AG08395 (cell line): ENCODE results near the gene ETS2.

Experiments used
- DNase-seq: peaks from one replicate; pipeline ENCODE4 v3.0.0; 2012; ENCODE audit warnings: mixed read lengths, low spot score

Gene ETS2

GRCh38 chr21:38802050-38803026 is 3.4 kb upstream of the ETS2 start:
- no peak for DNase-seq

- no peak for DNase-seq
These were observed 2.6 kb upstream of the ETS2 start for GRCh38 chr21:38803075-38803660.

GRCh38 chr21:38804030-38804788 is 1.5 kb upstream of the ETS2 start:
- DNase-seq: no peak

GRCh38 chr21:38804789-38805327 is 871 bp upstream of the ETS2 start:
- peak; percentile 68 for DNase-seq

- DNase-seq: no peak
These were observed 618 bp downstream of the ETS2 start for GRCh38 chr21:38806153-38806941.

- peak; percentile 26 for DNase-seq
These were observed 1.2 kb downstream of the ETS2 start for GRCh38 chr21:38806942-38807284.

GRCh38 chr21:38807441-38807871 is 1.7 kb downstream of the ETS2 start:
- DNase-seq: no peak

GRCh38 chr21:38807986-38808385 is 2.3 kb downstream of the ETS2 start:
- no peak for DNase-seq

- DNase-seq: no peak
These were observed 3.6 kb downstream of the ETS2 start for GRCh38 chr21:38809198-38809878.

- no peak for DNase-seq
These were observed 4.5 kb downstream of the ETS2 start for GRCh38 chr21:38810034-38810825.

- DNase-seq: no peak
These were observed 5.1 kb downstream of the ETS2 start for GRCh38 chr21:38810826-38811164.

- DNase-seq: peak; percentile 64
These were observed 5.5 kb downstream of the ETS2 start for GRCh38 chr21:38811257-38811656.

GRCh38 chr21:38813143-38813542 is 7.4 kb downstream of the ETS2 start:
- DNase-seq: no peak

- DNase-seq: no peak
These were observed 7.8 kb downstream of the ETS2 start for GRCh38 chr21:38813547-38813946.

- DNase-seq: no peak
These were observed 8.7 kb downstream of the ETS2 start for GRCh38 chr21:38814126-38815059.

- DNase-seq: no peak
These were observed 9.3 kb downstream of the ETS2 start for GRCh38 chr21:38815060-38815405.

GRCh38 chr21:38816400-38816977 is 10.8 kb downstream of the ETS2 start:
- DNase-seq: no peak

- peak; percentile 78 for DNase-seq
These were observed 11.9 kb downstream of the ETS2 start for GRCh38 chr21:38817371-38818324.
